Measurements from ENCODE around the gene DENND1B. TPM values are rescaled to one million over a fixed set of nuclear protein-coding genes. Genes with fewer than 3 reads are reported as not detected.
A peak's percentile ranks its signal among the peaks of the same experiment; 100 is the strongest.
"Not testable (repeated sequence)": the region's sequence is repeated elsewhere in the genome, so short reads cannot be mapped to it uniquely, and the experiment has no call there.

DENND1B gene
- total and polyA plus RNA-seq, 3 donors from 2014 or later, result 7.2 to 11.6 (median 11.6) TPM

GRCh38 chr1:197706601-197707000 is 68.7 kb downstream of the DENND1B start:
- Histone ChIP-seq H3K9me3 (no peaks in the 10 kb centered on the region), H3K27me3 (no peaks in the 10 kb centered on the region), H3K36me3 (ENCODE audit: low read depth, missing control alignments) (no peaks in the 10 kb centered on the region), H3K4me1 (no peaks in the 10 kb centered on the region), H3K4me3 (no peak overlapping the region), H3K27ac (no peak overlapping the region)
- no peak for TF ChIP-seq POLR2A (IDR thresholded peaks at IDR 0.05)
- TF ChIP-seq, protein P1, sequence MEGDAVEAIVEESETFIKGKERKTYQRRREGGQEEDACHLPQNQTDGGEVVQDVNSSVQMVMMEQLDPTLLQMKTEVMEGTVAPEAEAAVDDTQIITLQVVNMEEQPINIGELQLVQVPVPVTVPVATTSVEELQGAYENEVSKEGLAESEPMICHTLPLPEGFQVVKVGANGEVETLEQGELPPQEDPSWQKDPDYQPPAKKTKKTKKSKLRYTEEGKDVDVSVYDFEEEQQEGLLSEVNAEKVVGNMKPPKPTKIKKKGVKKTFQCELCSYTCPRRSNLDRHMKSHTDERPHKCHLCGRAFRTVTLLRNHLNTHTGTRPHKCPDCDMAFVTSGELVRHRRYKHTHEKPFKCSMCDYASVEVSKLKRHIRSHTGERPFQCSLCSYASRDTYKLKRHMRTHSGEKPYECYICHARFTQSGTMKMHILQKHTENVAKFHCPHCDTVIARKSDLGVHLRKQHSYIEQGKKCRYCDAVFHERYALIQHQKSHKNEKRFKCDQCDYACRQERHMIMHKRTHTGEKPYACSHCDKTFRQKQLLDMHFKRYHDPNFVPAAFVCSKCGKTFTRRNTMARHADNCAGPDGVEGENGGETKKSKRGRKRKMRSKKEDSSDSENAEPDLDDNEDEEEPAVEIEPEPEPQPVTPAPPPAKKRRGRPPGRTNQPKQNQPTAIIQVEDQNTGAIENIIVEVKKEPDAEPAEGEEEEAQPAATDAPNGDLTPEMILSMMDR (IDR thresholded peaks at IDR 0.05), result no peak
- WGBS, 2 donors, result 80 to 83% methylated on average over 1 of the region's 1 CpG
- intact Hi-C loops (cut with DNase I; ENCODE audit: low total_unique reads), result no loop called here
- DNase-seq, result no peak

GRCh38 chr1:197705941-197706340 is 69.3 kb downstream of the DENND1B start:
- Histone ChIP-seq H3K4me3 (no peak overlapping the region), H3K27me3 (no peaks in the 10 kb centered on the region), H3K36me3 (ENCODE audit: low read depth, missing control alignments) (no peaks in the 10 kb centered on the region), H3K9me3 (no peaks in the 10 kb centered on the region), H3K4me1 (no peaks in the 10 kb centered on the region), H3K27ac (no peak overlapping the region)
- 95 to 96% methylated on average over 3 of the region's 3 CpGs for WGBS, 2 donors
- TF ChIP-seq POLR2A (IDR thresholded peaks at IDR 0.05), result no peak
- TF ChIP-seq, protein P1 (IDR thresholded peaks at IDR 0.05), result no peak
- intact Hi-C loops (cut with DNase I; ENCODE audit: low total_unique reads), result no loop called here
- DNase-seq, result no peak

DNA sequence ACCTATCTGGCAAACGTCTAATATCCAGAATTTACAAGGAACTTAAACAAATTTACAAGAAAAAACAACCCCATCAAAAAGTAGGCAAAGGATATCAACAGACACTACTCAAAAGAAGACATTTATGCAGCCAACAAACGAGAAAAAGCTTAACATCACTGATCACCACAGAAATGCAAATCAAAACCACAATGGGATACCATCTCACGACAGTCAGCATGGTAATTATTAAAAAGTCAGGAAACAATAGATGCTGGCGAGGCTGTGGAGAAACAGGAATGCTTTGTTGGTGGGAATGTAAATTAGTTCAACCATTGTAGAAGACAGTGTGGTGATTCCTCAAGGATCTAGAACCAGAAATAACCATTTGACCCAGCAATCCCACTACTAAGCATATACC is 74.6 kb downstream of the DENND1B start:
- H3K4me1 ChIP-seq; H3K9me3 ChIP-seq; H3K4me3 ChIP-seq; H3K27ac ChIP-seq; DNase-seq; intact Hi-C loops (cut with DNase I; ENCODE audit: low total_unique reads); H3K36me3 ChIP-seq (ENCODE audit: low read depth, missing control alignments); H3K27me3 ChIP-seq: not testable (repeated sequence)
- WGBS, 2 donors, result 94 to 97% methylated on average over 4 of the region's 4 CpGs

- no peak for DNase-seq
- intact Hi-C loops (cut with DNase I; ENCODE audit: low total_unique reads), result no loop called here
- Histone ChIP-seq H3K36me3 (ENCODE audit: low read depth, missing control alignments) (no peaks in the 10 kb centered on the region), H3K4me3 (no peak overlapping the region), H3K27ac (no peak overlapping the region), H3K27me3 (no peaks in the 10 kb centered on the region), H3K9me3 (no peaks in the 10 kb centered on the region), H3K4me1 (no peaks in the 10 kb centered on the region)
- WGBS, 2 donors, result 82 to 86% methylated on average over 2 of the region's 2 CpGs
- no peak for TF ChIP-seq POLR2A (IDR thresholded peaks at IDR 0.05)
- TF ChIP-seq, protein P1 (IDR thresholded peaks at IDR 0.05), result no peak
These were observed 78.9 kb downstream of the DENND1B start for GRCh38 chr1:197696372-197696771.

GRCh38 chr1:197695961-197696360 is 79.3 kb downstream of the DENND1B start:
- peak; percentile 14 for DNase-seq
- intact Hi-C loops (cut with DNase I; ENCODE audit: low total_unique reads), result no loop called here
- Histone ChIP-seq H3K4me1 (no peaks in the 10 kb centered on the region), H3K36me3 (ENCODE audit: low read depth, missing control alignments) (no peaks in the 10 kb centered on the region), H3K27me3 (no peaks in the 10 kb centered on the region), H3K4me3 (no peak overlapping the region), H3K27ac (no peak overlapping the region), H3K9me3 (no peaks in the 10 kb centered on the region)
- TF ChIP-seq POLR2A (IDR thresholded peaks at IDR 0.05), result no peak
- TF ChIP-seq, protein P1 (IDR thresholded peaks at IDR 0.05), result no peak

All from testis (tissue), 3 donors.